Ovary (tissue), 9 donors: ENCODE measurements around the gene NUBP2. TPM values are rescaled to one million over a fixed set of nuclear protein-coding genes. Genes with fewer than 3 reads are reported as not detected.
A peak's percentile ranks its signal among the peaks of the same experiment; 100 is the strongest.

Experiments used
- DNase-seq, 5 donors: peaks; one replicate each; pipeline ENCODE4 v3.0.0-alpha.2; 2019 to 2020
- H3K27ac ChIP-seq, 2 donors: fragments of 200-600 bp; one replicate each; pipeline versions ENCODE4 v1.5.1 to v1.8.0; 2019 to 2022
- H3K27me3 ChIP-seq: fragments of 200-600 bp; one replicate; pipeline ENCODE4 v1.8.0; 2022
- H3K36me3 ChIP-seq: fragments of 200-600 bp; sonication (generic); one replicate; pipeline ENCODE4 v1.5.1; 2019
- H3K4me1 ChIP-seq: one replicate; pipeline ENCODE4 v1.8.1; 2013; ENCODE audit warnings: mild to moderate bottlenecking, moderate library complexity; ENCODE audit not compliant: insufficient read depth
- H3K4me3 ChIP-seq: fragments of 200-600 bp; sonication (generic); one replicate; pipeline ENCODE4 v1.5.1; 2017
- H3K9me3 ChIP-seq, 2 donors: fragments of 200-600 bp in 1 of 2; sonication (generic) in 1 of 2; one replicate each; pipeline versions ENCODE4 v1.5.1 to v1.8.1; 2013 to 2019; ENCODE audit warnings: mild to moderate bottlenecking in 1 of 2, moderate library complexity in 1 of 2
- EP300 ChIP-seq: sonication (generic); formaldehyde crosslinking; IDR thresholded peaks from one replicate; pipeline ENCODE4 v1.6.1; 2017; ENCODE audit warnings: antibody characterized with exemption
- POLR2A ChIP-seq: fragments of 450-650 bp; IDR thresholded peaks from one replicate; pipeline ENCODE4 v1.6.1; 2017; ENCODE audit warnings: antibody characterized with exemption, mild to moderate bottlenecking, moderate library complexity
- WGBS, 3 donors: extraction: QIAGEN DNeasy Blood & Tissue Kit in 1 of 3; methylation state at CpG; one replicate each; pipeline versions ENCODE4 v1.1.5 to v1.1.7; 2013 to 2017; 5-methylcytosine and 5-hydroxymethylcytosine counted together
- intact Hi-C, 4 donors: fragments of 100-400 bp; cut with DNase I; formaldehyde crosslinking; loops; one replicate each; pipeline versions ENCODE4 v1.11.0 to v1.15.1; 2022 to 2023
- polyA plus RNA-seq, 2 donors: library from polyadenylated mRNA; stranded (reverse); fragments of 200-250 nt in 1 of 2; fragments of 350-450 nt in 1 of 2; fragmentation: Illumina TruSeq in 1 of 2; extraction: RNeasy Lipid Tissue Mini Kit (QIAGEN cat#74804) in 1 of 2; gene quantifications; one replicate each; pipeline ENCODE4 v1.2.3, GENCODE V29; 2013 to 2014
- total RNA-seq, 7 donors: library from RNA; depleted of rRNA in 2 of 7; stranded (reverse); fragments of >200 nt in 2 of 7; fragmentation: NEBNext Ultra II Directional in 3 of 7; extraction: Animal tissue kit (Norgen Biotek cat#: 25700) in 3 of 7; gene quantifications; one replicate each; pipeline versions ENCODE4 v1.1.0 to v1.2.4, GENCODE V29; 2016 to 2023
- TF ChIP-seq, protein P1 (sequence below), 3 donors: fragments of 450-650 bp in 2 of 3; fragments of 200-600 bp in 1 of 3; IDR thresholded peaks; one replicate each; pipeline versions ENCODE4 v1.5.1 to v1.8.0; 2016 to 2022; ENCODE audit warnings: antibody characterized with exemption in 3 of 3, mild to moderate bottlenecking in 1 of 3
- donor health status: DM: no; HTN: no; CAD: no; lungs with moderate emphysema.
- donor health status: DM: no; HTN: no; CAD: no.
- donor health status: Bipolar disorder and iron deficiency.
- donor health status: DM: yes; HTN: yes; CAD: no.
- donor health status: DM: no; HTN: no; CAD: no.
- donor health status: DM: yes; HTN: yes; CAD: no.

Gene NUBP2
- total and polyA plus RNA-seq, 9 donors: 0.50 to 76.5 (median 52.3) TPM

DNA sequence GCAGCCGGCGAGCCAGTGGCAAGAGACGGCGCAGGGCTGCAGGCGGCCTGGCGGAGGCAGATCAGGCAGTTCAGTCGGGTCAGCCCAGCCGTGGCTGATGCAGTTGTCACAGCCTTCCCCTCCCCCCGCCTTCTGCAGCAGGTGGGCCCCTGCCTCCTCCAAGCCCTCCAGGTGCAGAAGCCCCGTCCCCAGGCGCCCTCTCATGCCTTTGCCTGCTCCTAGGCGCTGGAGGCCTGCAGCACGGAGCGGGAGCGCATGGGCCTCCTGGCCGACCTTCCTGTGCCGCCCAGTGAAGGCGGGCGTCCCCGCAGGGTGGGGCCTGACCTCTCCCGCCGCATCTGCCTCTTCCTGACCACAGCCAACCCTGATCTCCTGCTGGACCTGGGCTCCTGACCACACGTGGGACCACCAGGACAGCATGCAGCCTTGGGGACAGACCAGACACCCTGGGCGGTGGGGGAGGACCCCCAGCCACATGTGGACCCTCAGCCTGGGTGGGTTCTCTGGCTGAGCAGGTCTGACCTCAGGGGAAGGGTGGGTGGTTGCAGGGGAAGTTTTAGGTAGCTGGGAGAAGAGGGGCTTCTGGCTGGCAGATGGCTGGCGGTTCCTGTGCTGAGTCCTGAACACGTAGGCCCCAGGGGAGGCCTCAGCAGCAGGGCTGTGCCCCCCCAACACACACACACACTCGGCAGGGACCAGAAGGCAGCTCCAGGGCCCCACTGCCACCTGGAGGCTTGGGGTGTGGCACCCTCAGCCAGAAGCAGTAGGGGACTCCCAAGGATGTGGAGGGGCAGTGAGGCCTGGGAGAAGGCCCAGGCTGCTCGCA is 6.7 kb upstream of the NUBP2 start:
- H3K36me3 ChIP-seq: no peaks in the 10 kb centered on the region
- DNase-seq: peak in 2 of 5 donors; percentile 30 to 37
- no peaks in the 10 kb centered on the region for H3K27me3 ChIP-seq
- peaks cover 19% of the 10 kb centered on the region for H3K4me1 ChIP-seq
- no peaks in the 10 kb centered on the region for H3K9me3 ChIP-seq
- no peak for TF ChIP-seq EP300
- TF ChIP-seq POLR2A: no peak
- TF ChIP-seq, protein P1, sequence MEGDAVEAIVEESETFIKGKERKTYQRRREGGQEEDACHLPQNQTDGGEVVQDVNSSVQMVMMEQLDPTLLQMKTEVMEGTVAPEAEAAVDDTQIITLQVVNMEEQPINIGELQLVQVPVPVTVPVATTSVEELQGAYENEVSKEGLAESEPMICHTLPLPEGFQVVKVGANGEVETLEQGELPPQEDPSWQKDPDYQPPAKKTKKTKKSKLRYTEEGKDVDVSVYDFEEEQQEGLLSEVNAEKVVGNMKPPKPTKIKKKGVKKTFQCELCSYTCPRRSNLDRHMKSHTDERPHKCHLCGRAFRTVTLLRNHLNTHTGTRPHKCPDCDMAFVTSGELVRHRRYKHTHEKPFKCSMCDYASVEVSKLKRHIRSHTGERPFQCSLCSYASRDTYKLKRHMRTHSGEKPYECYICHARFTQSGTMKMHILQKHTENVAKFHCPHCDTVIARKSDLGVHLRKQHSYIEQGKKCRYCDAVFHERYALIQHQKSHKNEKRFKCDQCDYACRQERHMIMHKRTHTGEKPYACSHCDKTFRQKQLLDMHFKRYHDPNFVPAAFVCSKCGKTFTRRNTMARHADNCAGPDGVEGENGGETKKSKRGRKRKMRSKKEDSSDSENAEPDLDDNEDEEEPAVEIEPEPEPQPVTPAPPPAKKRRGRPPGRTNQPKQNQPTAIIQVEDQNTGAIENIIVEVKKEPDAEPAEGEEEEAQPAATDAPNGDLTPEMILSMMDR (IDR thresholded peaks at IDR 0.05): no peak
- 72 to 75% (median 72%) methylated on average over 28 of the region's 28 CpGs for WGBS, 3 donors
- no peak overlapping the region for H3K27ac ChIP-seq
- intact Hi-C loops: no loop called here
- H3K4me3 ChIP-seq: no peak overlapping the region

DNA sequence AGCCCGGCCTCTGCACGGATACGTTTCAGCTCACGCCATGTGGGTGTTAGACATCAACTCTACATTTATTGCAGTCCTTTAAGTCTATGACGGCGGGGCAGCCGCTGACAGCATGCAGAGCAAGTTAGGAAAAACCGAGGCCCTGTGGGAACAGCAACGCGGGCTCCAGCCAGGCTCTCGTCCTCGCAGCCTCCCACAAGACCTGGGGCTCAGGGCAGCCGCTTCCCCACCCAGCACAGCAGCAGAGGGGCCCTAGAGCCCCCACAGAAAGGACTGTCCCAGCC is 6.1 kb upstream of the NUBP2 start:
- intact Hi-C loops: no loop called here
- TF ChIP-seq, protein P1 (IDR thresholded peaks at IDR 0.05): no peak
- TF ChIP-seq POLR2A: no peak
- TF ChIP-seq EP300: no peak
- peaks cover 20% of the 10 kb centered on the region for H3K4me1 ChIP-seq

DNA sequence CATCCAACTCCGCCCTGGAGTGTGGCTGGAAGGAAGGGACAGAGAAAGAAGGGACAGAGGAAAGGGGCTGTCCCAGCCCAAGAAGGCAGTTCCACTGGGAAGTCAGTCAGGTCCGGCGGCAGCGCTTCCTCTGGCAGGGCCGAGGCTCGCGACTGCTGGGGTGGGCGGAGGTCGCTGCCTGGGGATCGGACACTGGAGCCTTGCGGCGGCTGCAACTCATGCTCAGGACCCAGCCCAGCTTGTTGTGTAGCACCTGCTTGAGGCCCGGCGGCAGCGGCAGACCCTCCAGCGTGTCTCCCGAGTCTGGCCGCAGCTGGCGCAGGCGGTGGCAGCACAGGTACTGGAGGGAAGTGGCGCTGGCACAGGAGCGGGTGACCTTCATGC is 5.8 kb upstream of the NUBP2 start:
- H3K4me3 ChIP-seq: no peak overlapping the region
- H3K27me3 ChIP-seq: no peaks in the 10 kb centered on the region
- TF ChIP-seq POLR2A: no peak
- TF ChIP-seq, protein P1 (IDR thresholded peaks at IDR 0.05): no peak
- TF ChIP-seq EP300: no peak
- intact Hi-C loops: no loop called here
- H3K9me3 ChIP-seq: no peaks in the 10 kb centered on the region
- 86 to 88% (median 86%) methylated on average over 20 to 22 of the region's 22 CpGs for WGBS, 3 donors
- H3K36me3 ChIP-seq: no peaks in the 10 kb centered on the region
- no peak overlapping the region for H3K27ac ChIP-seq
- DNase-seq: peak in 1 of 5 donors; percentile 27
- peaks cover 20% of the 10 kb centered on the region for H3K4me1 ChIP-seq

More for the DNA sequence above, 6.1 kb upstream of the NUBP2 start:
- H3K27me3 ChIP-seq: no peaks in the 10 kb centered on the region
- WGBS, 3 donors: 71 to 74% (median 72%) methylated on average over 13 of the region's 13 CpGs
- H3K4me3 ChIP-seq: no peak overlapping the region
- DNase-seq: no peak
- H3K9me3 ChIP-seq: no peaks in the 10 kb centered on the region
- H3K27ac ChIP-seq: no peak overlapping the region
- no peaks in the 10 kb centered on the region for H3K36me3 ChIP-seq

DNA sequence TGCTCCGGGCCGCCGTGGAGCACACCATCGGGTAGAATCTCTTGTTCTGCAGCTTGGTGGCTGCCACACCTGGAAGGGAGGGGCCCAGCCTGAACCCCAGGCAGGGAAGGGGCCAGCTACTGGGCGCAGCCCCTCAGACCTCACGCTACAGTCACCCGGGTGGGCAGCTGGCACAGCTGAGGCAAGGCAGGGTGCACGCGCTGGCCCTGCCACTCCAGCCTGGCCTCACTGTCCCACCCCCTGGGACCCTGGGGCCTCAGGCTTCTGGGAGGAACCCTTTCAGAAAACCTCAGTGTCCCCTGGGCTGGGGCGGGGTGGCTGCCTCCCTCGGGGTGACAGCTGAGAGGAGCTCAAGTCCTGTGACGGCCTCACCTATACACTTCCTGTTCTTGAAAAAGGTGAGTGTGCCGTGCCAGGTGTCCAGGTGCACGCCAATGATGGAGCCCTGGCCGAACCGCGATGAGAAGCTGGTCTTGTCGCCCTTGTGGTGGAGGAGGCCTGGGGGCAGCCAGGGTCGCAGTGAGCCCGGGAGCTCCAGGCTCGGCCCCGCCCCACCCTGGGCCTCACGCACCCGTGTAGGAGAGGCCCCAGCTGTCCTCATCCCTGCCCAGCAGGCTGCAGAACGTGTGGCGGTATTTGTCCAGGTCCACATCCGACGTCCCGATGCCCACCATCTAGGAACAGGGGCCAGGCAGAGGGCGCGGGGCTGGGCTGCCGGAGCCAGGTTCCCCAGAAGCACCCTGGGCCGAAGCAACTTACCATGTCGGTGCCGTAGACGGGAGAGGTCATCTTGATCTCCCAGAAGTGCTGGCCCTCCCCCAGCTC is 5.2 kb upstream of the NUBP2 start:
- DNase-seq: peak in 3 of 5 donors; percentile 26 to 47 (median 29)
- H3K27me3 ChIP-seq: no peaks in the 10 kb centered on the region
- intact Hi-C loops: no loop called here
- TF ChIP-seq EP300 (no peak), POLR2A (no peak)
- TF ChIP-seq, protein P1 (IDR thresholded peaks at IDR 0.05): no peak
- no peaks in the 10 kb centered on the region for H3K36me3 ChIP-seq
- H3K4me3 ChIP-seq: no peak overlapping the region
- no peaks in the 10 kb centered on the region for H3K9me3 ChIP-seq
- peaks cover 15% of the 10 kb centered on the region for H3K4me1 ChIP-seq
- no peak overlapping the region for H3K27ac ChIP-seq
- whole genome bisulfite sequencing, 3 donors: 67 to 78% (median 68%) methylated on average over 28 to 36 of the region's 36 CpGs
